GM19463 (cell line): ENCODE results near the gene ROCK2.

ENCODE experiments used
- ATAC-seq: cut with Tn5 transposase; IDR thresholded peaks from one replicate; pipeline ENCODE4 v1.9.1; 2021; ENCODE audit warnings: mild to moderate bottlenecking, moderate library complexity; ENCODE audit not compliant: unreplicated experiment

The ROCK2 gene

DNA sequence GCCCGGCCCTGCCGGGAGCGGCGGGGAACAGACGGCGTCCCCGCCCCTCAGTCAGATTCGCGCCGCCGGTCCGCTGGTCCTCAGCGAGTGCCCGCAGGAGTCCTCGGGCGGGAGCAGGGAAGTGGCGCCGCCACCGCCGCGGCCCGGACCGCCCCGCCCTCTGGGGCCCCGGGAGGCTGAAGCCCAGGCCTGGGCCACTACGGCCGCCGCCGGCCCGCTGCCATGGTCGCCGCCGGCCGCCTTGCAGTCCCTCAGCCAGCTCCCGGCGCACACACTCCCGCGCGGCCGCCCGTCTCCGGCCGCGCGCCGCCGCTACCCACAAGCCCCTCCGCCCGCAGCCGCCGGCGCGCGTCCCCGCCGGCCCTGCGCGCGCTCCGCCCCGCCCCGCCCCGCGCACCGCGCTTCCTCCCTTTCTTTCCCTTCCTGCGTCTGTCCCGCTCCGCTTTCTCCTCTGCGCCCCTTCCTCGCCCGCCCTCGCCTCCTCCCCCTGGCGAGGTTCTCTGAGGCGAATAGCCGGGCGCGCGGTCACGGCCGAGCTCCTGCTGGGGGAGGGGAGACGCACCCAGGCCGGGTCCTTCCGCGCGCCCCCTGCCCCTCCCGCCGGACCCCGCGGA, at the start of gene ROCK2:
Gene ROCK2, minus strand, starts transcription at position 295 of the 614 bp plus-strand sequence. CDS start 500 bp downstream, outside the sequence.
- peak; percentile 65 for ATAC-seq

DNA sequence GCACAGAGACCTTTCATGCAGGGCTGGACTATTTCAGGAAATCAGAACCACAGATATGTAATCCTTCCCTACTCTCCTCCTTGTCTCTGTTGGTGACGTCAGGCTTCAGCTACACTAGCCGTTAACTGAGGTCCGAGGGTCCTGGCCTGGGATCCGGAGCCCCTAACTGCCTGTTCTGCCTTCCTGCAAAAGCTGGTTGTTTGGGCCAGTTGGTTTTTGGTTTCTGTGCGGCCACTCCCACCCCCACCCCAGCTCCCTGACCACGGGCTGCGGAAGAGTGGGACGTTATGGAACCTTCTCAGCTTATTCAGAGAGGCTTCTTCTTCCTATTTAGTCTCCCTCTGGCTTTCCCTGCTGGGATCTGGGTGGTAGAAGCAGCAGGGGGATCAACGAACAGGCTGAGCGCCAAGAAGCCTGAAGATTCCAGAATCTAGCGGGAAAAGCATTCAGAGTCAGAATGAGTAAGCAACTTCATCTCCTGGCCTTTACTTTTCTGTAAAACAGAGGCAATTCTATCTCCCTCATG, 49.3 kb upstream of the ROCK2 start:
- ATAC-seq, result no peak

DNA sequence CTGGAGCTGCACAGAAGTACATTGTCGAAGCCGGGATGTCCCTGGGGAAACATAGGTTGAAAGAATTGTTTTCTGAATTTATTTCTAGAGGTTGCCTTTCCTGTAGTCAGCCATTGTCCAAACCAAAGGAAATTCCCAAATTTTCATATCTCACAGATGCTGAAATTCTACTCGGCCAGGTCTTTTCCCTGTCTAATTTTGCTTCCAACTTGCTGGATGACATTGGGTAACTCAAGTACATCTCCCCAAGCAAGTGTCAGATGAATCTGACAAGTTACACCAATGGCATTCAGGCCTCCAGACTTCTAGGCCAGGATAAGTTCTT, 47.5 kb upstream of the ROCK2 start:
- no peak for ATAC-seq

DNA sequence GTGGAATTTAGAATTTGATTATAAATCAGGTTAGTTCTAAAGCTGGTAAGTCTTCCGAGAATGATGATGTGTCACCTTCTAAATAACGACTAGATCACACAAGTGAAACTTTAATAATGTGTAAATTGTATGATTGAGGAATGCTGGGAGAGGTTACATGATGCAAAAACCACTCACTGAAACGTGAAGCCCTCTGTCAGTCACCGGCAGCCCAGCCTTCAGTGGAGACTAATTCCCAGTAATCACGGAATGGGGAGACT, 45.9 kb upstream of the ROCK2 start:
- no peak for ATAC-seq

DNA sequence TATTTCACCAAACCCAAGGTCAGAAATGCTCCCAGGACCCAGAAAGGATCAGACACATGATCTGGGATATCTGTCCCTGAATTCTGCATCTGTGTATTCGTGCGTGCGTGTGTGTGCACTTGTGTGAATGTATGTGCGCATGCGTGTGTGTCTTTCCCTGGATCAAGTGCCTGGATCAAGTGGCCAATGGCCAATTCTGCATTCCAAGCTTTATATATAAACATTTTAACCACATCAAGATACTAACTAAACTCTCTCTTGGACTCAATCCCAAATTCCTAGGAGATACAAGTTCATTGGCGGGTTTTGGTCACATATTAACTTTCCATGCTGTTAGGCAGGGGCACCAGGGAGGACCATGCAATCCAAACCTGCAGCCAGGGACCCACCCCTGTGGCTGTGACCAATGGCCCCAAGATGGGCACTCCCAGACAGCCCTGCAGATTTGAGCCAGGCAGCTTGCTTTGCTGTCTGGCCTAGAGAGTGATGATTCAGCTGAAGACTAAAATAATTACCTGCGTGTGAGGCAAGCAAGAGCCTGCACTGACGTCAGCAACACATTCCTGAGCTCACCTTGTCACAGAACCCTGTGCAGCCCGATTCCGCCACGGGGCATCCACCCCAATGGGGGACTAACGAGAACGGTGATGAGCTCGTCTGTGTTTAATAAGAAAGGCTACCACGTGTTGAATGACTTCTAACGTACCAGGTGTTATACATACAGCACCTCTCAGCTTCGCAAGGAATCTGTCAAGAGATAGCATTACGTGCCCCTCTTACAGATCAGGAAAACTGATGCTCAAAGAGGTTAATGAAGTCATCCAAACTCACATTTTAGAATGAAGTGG, 45.3 kb upstream of the ROCK2 start:
- no peak for ATAC-seq

DNA sequence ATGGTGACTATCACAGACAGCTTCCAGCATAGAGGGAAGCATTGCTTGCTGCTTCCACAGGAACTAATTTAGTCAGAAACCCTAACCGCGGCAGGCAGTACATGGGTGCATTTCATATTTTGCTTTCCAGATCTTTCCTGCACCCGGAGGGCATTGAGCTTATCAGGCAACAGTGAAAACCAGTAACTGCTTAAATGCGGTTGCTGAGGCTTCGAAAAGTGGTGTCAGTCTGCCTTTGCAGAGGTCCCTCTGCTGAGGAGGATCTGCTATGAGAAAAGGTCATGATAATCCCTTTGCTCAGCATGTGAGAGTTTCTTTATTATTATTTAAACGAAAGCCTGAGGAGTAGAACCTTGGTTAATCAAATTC, 44.6 kb upstream of the ROCK2 start:
- ATAC-seq, result no peak

DNA sequence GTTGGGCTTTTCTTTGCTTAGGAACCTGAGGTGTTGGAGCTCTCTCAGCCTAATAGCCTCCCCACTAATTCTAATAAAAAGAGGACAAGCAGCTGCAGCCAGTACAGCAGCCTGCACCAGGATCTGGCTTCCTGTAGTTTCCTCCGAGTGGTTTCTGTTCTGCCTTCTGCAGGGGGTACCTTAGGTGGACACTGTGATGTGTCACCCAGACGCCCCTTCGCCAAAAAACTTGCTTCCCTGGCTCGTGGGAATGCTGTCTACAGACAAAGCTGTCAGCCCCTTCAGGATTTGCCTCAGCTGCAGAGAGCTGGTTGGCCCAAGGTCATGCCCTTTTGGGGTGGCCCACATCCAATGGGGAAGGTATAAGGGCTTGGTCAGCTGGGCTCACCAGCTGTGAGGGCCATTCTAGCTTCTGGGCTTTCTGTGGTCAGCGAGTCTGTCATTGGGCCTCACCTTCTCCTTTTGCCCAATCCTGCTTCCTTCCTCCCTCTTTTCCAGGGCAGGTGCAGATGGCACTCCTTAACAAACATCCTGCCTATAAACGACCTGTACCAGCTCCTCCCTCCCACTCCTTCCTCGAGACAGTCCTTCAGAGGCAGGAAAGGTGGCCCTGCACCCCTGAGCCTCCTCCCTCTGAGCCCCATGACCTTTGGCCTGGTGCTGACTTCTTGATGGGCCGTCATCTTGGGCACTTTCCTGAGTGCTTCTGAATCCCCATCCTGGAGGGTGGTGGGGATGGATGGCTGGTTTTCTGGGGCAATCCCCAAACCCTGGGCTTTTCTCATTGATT, 44.0 kb upstream of the ROCK2 start:
- no peak for ATAC-seq

DNA sequence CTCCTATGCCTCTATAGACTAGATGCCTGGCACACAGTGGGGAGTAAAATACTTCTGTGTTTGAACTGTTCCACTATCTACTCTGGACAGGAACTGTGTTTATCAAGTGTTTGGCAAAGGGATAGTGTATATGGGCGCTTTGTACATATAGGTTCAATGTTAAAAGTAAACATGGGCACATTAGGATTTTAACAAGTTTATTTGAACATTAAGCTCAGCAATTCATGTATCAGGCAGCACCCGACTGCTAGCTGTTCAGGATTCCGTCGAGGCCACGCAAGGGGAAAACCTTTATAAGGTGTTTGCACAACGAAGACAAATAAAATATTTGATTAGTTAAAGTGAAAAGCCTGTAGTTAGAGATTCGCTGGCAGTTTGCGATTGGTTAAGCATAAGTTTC, 43.4 kb upstream of the ROCK2 start:
- no peak for ATAC-seq

DNA sequence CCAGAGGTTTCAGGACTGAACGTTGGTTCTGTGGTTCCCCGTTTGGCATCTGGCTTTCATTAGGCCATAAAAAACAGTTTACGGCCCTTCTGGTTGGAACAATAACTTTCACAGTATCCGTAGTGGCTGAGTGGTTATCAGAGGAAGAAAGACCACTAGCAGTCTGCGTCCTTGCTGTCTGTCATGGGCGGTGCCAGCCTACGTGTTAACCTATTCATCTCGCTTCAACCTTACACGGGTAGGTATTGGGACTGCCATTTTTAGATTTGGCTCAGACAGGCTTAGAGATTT, 42.6 kb upstream of the ROCK2 start:
- no peak for ATAC-seq

DNA sequence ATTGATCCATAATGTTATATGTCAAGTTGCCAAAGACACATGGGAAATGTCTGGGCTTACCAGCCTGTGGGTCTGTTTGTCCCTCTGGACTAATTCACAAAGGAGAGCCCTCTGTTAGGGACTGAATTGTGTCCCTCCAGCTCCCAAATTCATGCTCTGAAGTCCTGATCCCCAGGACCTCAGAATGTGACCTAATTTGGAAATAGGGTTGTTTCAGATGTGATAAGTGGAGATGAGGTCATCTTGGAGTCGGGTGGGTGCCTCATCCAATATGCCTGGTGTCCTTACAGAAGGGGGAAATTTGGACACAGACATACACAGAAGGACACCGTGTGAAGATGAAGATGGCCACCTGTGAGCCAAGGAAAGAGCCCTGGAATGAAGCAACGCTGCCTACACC, 41.4 kb upstream of the ROCK2 start:
- ATAC-seq, result no peak

DNA sequence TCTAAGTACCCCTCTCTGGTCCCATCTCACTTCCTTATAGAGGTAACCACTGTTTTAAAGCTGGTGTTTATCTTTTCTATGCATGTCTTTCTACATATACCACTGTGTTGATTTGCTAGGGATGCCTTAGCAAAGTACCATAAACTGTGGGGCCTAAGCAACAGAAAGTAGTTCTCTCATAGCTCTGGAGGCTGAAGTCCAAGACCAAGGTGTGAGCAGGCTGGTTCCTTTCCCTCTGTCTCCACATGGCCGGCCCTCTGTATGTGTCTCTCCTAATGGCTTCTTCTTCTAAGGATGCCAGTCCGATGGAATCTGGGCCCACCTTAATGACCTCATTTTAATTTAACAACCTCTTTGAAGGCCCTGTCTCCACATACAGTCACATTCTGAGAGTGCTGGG, 40.8 kb upstream of the ROCK2 start:
- no peak for ATAC-seq

DNA sequence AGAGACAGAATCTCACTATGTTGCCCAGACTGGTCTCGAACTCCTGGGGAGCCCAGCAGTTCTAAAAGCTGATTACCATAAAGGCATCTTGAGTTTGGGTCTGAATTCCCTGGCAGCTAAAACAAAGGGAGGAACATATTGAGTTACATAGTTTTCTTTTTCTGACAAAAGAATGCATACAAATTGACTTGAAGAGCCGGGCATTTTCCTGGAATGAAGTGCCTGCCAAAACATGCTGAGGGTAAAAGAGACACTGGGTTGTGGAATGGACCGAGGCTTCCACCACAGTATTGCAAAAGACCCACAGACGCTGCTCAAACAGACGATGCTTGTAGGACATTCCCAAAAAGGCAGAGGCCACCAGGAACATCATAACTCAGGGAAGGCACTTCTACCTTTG, 35.1 kb upstream of the ROCK2 start:
- no peak for ATAC-seq

DNA sequence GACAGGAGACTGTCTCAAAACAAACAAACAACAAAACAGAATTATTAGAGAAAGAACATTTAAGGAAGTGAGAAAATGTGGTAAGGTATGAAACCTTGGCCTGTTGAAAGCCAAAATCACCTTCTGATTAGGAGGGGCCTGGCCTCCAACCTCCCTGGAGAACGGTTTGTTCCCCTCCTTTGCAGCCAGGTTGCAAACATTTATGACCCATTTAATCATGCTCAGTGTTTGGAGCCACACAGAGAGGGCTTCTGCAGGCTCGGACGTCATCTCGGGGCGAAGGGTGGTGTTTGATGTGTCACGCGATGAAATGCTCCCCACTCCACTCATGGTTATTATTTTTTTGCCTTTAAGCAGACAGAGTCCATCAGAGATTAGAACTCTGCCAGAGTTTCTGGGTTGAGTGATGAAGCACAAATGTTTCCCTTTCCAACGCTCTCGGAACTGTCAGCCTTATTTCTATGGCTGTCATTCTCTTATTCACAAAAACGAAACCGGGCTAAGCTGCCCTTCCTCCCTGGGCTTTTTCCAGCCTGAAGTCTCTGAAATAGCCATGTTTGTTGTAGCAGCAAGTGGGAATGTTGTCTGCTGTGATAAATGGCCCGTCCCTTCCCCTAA, 33.6 kb upstream of the ROCK2 start:
- ATAC-seq, result peak; percentile 85

DNA sequence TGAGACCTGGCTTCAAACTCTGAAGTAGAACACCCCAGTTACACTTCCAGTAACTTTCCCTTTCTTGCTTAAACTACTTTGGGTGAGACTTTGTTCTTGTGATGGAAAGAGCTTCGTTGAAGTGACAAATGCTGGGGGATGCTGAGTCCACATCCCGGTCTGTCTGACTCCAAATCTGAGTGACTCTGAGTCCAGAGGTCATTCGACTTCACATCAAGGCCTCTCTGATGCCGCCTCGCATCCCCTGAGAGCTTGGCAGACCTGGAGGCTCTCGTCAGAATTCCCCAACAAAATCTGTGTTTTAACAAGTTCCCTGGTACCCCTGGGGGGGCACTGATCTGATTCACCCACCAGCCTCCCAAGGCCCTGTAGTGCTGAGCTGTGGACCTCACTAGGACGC, 31.6 kb upstream of the ROCK2 start:
- ATAC-seq, result no peak

DNA sequence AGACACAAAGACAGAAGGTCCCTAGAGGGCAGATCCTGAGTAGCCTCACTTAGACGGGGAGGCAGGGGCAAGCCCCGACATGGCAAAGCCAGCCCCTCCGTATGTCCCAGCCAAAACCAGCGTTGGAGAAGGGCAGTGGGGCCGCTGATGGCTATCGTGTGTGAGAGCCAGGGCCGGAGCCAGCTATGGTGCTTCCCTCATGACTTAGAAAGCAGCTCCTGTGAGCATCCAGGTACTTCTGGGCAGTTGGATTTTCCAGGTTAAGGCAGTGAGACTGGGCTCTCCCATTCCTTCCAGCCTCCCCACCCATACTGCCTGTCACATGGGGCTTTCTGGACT, 31.2 kb upstream of the ROCK2 start:
- ATAC-seq, result no peak

DNA sequence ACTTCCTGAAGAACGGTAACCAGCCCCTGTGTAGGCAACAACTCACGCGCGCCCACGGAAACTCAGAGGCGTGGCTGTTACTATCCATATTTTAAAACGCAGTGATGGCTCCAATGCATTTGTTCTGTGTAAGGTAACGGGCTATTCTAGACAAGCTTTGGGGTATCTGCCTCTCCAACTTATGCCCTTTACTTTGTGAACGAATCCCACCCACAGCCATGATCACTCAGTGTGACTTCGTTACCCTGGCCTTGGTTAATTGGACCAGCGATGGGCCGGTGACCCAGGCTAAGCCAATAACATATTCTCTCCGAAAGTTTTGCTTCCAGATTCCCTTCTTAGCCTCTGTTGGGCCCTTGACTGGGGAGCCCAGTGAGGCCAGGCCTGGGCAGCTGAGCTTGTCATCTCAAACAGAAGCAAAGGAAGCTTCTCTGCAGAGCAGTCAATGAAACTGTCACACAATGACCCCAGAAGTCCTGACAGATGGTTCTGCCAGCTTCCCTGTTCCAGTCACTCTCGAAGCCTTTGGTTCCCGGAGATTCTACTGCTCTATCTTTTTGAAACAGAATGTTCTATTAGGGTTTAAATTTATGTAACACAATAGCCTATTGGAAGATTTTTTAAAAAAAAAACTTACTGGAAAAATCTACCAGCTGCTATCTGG, 30.7 kb upstream of the ROCK2 start:
- no peak for ATAC-seq

DNA sequence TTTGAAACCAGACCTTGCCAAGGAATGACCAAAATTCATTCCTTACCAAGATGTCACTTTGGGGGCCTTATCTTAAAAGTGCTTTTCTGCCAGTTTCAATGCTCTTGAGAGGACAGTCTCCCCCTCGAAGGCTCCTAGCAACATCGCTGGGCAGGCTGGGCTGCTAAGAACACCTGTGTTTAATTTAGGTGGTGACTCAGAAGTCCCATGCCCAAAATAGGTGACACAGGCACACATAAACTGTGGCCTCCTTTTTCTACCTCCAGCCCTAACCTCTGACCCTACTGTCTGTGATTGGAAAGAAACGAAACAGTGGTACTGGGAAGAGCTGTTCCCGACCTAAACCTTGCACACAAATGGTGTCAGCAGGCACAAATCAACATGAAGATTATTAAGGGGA, 28.7 kb upstream of the ROCK2 start:
- no peak for ATAC-seq

DNA sequence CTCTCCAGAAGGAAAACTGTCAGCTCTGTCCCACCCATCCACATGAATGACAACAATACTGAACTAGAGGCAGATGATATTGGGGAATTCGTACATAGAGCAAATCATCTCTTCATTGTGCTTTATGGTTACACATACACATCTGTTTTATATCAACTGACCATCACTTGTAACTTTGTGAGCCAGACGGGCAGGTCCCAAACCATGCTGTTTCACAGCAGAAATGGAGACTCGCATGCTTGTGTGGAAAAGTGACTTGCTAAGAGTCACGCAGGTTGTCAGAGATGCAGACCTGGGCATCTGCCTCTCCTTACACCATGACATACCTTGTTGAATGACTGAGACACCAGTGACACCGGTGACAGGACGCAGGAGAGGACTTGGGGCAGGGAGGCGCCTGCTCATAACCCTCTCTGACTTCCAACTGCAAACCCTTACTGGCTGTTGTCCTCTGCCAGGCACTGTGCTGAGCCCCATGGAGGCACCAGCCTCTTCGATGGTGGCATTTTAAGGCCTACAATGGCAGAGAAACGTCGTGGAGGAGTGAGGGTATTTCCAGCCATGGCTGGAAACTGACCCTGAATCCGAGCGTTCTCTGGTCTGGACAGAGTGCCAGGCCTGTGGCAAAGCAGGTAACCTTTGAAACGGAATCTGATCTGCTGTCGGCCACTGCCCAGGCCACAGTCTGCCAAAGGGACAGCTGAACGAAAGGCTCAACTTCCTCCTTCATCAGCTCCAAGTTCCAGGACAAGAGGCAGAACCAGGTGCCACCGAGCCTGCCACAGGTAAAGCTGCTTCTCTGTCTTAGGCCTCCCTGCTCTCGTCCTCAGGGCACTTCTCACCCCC, 26.9 kb upstream of the ROCK2 start:
- ATAC-seq, result no peak

DNA sequence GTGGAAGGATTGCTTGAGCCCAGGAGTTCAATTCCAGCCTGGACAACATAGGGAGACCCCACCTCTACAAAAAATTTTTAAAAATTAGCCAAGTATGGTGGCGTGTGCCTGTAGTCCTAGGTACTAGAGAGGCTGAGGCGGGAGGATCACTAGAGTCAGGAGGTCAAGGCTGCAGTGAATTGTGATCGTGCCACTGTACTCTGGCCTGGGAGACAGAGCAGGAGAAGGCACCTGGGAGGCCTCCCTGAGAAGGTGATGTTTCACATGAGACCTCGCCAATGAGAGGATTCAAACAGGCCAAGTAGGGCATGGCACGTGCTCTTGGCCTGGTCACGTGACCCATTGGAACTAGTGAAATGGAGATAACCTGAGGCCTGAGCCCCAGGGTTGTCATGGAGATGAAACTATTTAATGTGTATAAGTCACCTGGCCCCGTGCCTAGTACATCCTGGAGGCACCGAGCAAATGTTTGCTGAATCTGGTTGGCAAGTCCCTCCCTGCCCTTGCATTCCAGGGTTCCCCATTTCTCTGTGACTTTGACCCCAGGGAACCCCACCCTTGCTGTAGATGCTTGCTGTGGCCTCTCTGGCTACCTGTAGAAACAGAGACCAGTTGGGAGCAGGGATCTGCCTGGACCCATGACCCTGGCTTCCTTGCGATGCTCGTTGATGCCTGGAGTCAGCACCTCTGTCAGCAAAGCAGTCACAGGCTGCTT, 26.1 kb upstream of the ROCK2 start:
- no peak for ATAC-seq

DNA sequence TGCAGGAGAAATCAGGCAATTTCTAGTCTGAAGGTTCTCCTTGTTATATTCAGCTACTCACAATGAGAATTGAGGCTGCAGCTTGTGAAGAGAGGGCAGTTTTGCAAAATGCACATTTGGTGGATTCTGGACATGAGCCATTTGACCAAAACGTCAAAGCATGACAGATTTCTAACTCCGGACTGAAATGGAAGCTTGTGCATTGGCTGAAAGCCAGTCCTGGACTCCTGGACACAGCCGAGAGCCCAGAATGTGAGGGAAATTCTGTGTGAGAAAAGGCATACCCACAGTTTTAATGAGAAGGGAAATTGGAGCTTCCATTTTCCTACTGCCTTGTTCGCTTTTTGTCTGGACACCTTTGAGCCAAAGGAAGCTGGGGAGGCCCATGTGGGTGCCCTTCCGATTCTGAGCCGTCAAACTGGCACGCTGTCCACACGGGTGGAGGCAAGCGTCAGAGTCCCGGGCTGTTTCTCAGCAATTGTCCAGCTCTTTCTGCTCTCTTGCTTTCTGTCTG, 23.7 kb upstream of the ROCK2 start:
- no peak for ATAC-seq
